RWPE2 (cell line): Measurements from ENCODE around the gene SDHAF2.

Source experiments
- ATAC-seq: fragments of 200-7000 bp; cut with Tn5 transposase; 3 replicates; pipeline ENCODE4 v1.9.1; 2021; ENCODE audit warnings: low read depth
- DNase-seq: peaks from one replicate; pipeline ENCODE4 v3.0.0-alpha.2; 2020; ENCODE audit warnings: low spot score
- H3K27ac ChIP-seq: fragments of 450-650 bp; 2 replicates; pipeline ENCODE4 v1.5.1; 2017; ENCODE audit warnings: mild to moderate bottlenecking; ENCODE audit not compliant: poor library complexity, severe bottlenecking
- H3K27me3 ChIP-seq: fragments of 250-450 bp; sonication (Bioruptor Pico); 2 replicates; pipeline ENCODE4 v1.5.1; 2021; ENCODE audit warnings: mild to moderate bottlenecking, moderate library complexity; ENCODE audit not compliant: insufficient read depth, poor library complexity, severe bottlenecking
- H3K36me3 ChIP-seq: fragments of 250-450 bp; sonication (Bioruptor Pico); 2 replicates; pipeline ENCODE4 v1.5.1; 2020; ENCODE audit warnings: low read depth, mild to moderate bottlenecking, moderate library complexity
- H3K4me1 ChIP-seq: fragments of 250-450 bp; sonication (Bioruptor Pico); 2 replicates; pipeline ENCODE4 v1.5.1; 2021; ENCODE audit warnings: mild to moderate bottlenecking, moderate library complexity; ENCODE audit not compliant: insufficient read depth, poor library complexity, severe bottlenecking
- H3K4me3 ChIP-seq: fragments of 250-450 bp; sonication (Bioruptor Pico); 2 replicates; pipeline ENCODE4 v1.5.1; 2021; ENCODE audit warnings: mild to moderate bottlenecking, moderate library complexity; ENCODE audit not compliant: severe bottlenecking
- H3K9me3 ChIP-seq: fragments of 250-450 bp; sonication (Bioruptor Pico); 2 replicates; pipeline ENCODE4 v1.5.1; 2021; ENCODE audit warnings: mild to moderate bottlenecking, moderate library complexity; ENCODE audit not compliant: severe bottlenecking
- TF ChIP-seq, protein P1 (sequence below): fragments of 450-650 bp; IDR thresholded peaks from one replicate; pipeline ENCODE4 v1.5.1; 2017; ENCODE audit warnings: mild to moderate bottlenecking, moderate library complexity; ENCODE audit not compliant: poor library complexity, severe bottlenecking

SDHAF2 gene

DNA sequence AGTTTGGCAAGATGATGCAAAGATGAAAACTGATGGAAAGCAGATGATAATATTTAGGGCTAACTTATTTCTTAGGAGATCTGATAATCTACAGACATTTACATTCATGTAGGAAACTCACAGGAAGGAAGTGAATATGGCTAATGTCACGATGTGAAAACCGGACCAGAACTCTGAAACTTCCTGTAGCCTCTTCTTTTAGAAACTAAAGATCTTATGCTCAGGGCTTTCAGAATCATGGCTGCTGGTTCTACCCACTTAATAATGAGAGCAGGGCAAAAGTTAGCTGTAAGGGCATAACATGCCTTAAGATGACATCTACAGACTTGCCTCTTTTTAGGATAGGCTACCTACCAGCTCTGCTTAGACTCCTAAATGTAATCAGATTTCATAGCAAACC, 15.4 kb upstream of the SDHAF2 start:
- Histone ChIP-seq H3K27me3 (no peaks in the 10 kb centered on the region), H3K36me3 (peaks cover 100% of the 10 kb centered on the region), H3K27ac (no peak overlapping the region), H3K9me3 (no peaks in the 10 kb centered on the region), H3K4me3 (no peak overlapping the region), H3K4me1 (no peaks in the 10 kb centered on the region)
- no peak for ATAC-seq
- no peak for DNase-seq
- TF ChIP-seq, protein P1, sequence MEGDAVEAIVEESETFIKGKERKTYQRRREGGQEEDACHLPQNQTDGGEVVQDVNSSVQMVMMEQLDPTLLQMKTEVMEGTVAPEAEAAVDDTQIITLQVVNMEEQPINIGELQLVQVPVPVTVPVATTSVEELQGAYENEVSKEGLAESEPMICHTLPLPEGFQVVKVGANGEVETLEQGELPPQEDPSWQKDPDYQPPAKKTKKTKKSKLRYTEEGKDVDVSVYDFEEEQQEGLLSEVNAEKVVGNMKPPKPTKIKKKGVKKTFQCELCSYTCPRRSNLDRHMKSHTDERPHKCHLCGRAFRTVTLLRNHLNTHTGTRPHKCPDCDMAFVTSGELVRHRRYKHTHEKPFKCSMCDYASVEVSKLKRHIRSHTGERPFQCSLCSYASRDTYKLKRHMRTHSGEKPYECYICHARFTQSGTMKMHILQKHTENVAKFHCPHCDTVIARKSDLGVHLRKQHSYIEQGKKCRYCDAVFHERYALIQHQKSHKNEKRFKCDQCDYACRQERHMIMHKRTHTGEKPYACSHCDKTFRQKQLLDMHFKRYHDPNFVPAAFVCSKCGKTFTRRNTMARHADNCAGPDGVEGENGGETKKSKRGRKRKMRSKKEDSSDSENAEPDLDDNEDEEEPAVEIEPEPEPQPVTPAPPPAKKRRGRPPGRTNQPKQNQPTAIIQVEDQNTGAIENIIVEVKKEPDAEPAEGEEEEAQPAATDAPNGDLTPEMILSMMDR: no peak

DNA sequence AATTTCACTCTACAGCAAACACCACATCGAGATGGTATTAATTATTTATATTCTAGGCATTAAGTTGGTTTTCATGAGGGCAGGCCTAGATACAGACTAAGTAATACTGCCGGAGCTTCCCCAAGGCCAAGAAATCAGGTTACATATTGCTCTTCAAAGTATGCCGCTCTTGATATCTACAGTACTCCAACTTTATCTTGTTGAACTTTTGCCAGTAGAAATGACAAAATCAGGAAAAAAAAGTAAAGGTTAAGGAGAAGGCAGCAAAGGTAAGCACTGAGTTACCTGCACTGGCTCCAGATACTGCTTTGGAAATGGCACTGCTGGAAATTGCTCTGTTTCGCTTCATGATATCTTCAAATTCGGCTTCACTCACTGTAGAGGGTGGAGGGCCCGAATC, 14.5 kb upstream of the SDHAF2 start:
- no peak for DNase-seq
- no peaks in the 10 kb centered on the region for H3K27me3 ChIP-seq
- no peak for ATAC-seq
- H3K27ac ChIP-seq: no peak overlapping the region
- H3K36me3 ChIP-seq: peaks cover 100% of the 10 kb centered on the region
- H3K4me1 ChIP-seq: no peaks in the 10 kb centered on the region
- no peaks in the 10 kb centered on the region for H3K9me3 ChIP-seq
- H3K4me3 ChIP-seq: no peak overlapping the region
- TF ChIP-seq, protein P1: no peak

DNA sequence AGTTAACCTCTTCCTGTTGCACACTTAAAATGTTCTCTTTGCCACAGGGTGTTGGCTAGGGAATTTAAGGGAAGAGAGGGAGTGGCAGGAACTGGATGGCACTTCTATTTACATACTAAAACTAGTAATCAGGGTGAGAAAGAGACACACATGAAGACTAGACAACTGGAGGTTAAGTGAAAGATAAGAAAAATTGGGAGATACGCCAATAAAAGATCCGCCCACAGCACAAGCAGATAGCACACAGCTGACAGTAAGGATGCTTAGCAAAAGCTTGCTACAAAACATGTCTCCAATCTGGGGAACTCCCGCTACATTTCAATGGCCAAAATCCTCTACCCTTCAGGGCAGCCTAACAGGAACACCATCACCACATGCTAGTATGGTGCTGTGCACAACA, 13.0 kb upstream of the SDHAF2 start:
- Histone ChIP-seq H3K9me3 (no peaks in the 10 kb centered on the region), H3K36me3 (peaks cover 100% of the 10 kb centered on the region), H3K4me3 (no peak overlapping the region), H3K27me3 (no peaks in the 10 kb centered on the region), H3K27ac (no peak overlapping the region), H3K4me1 (no peaks in the 10 kb centered on the region)
- no peak for ATAC-seq
- TF ChIP-seq, protein P1: no peak
- DNase-seq: no peak

DNA sequence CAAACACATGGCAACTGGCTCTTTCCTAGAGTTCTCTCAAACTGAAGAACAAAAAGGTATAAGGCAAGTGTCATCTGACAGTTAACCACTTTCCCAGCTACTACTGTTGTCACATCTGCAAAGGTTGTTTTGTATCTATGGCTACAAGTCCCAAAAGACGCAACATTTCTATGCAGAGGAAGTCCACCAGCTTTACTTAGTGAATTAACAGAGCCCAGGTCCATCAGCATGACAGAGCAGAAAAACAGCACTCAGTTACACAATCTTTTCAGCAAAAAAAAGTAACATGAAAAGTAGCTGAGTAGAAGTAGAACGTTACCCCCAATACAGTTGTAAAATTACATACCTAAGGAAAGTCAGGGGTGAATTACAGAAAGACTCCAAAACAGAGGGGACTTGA, 12.3 kb upstream of the SDHAF2 start:
- DNase-seq: no peak
- Histone ChIP-seq H3K27me3 (no peaks in the 10 kb centered on the region), H3K9me3 (no peaks in the 10 kb centered on the region), H3K36me3 (peaks cover 100% of the 10 kb centered on the region), H3K4me3 (no peak overlapping the region), H3K4me1 (no peaks in the 10 kb centered on the region), H3K27ac (no peak overlapping the region)
- no peak for ATAC-seq
- TF ChIP-seq, protein P1: no peak

DNA sequence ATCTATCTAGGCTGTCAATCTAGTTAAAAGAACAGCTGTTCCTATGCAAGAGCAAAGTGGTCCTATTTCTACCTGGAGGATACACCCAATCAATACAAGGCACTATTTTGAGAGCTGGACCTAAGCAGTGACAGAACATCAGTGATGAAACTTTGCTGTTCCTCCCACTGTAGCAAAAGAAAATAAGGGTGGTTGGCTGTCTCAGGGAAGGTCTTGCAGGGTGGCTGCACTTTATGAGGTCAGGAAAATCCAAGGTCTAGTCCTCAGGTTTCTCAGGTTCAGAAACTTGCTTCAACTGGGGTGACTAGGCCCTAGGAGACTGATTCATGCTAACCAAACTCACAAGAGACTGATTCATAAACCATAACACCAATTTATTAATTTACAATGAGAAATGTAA, 11.8 kb upstream of the SDHAF2 start:
- no peaks in the 10 kb centered on the region for H3K27me3 ChIP-seq

More for the DNA sequence above, 11.8 kb upstream of the SDHAF2 start:
- ATAC-seq (no peak), DNase-seq (no peak)
- Histone ChIP-seq H3K36me3 (peaks cover 98% of the 10 kb centered on the region), H3K27ac (no peak overlapping the region), H3K4me3 (no peak overlapping the region), H3K4me1 (no peaks in the 10 kb centered on the region), H3K9me3 (no peaks in the 10 kb centered on the region)
- TF ChIP-seq, protein P1: no peak
